ENCODE results near the gene PLBD2.

Gene PLBD2

DNA sequence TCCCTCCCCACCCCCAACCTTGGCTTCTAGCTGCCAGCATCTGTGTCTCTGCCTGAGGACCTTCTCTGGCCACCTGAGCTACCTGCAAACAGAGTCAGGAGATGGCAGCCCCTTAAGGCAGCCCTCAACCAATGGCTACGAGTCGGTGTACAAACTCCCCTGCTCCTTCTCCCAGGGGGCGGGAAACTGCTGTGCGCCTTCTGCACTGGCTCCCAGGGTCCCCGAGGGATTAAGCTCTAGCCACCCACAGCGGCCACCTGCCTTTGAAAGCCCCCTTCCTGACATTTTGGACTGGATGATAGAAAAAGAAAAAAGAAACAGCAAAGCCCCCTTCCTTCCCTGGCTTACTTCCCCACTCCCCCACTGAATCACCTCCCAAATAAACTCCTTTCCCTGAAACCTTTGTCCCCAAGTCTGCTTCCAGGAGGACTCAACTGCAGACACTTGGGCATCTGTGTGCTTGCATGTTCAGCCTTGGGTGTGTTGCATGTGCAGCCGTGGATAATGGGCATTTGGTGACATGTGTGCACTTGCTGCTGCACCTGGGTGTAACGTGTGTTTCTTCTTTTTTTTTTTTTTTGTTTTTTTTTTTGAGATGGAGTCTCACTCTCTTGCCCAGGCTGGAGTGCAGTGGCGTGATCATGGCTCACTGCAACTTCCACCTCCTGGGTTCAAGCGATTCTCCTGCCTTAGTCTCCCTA lies 39.3 kb downstream of the PLBD2 start:
- no peak for DNase-seq

GRCh38 chr12:113398346-113399290 lies 40.2 kb downstream of the PLBD2 start:
- DNase-seq, result no peak

DNA sequence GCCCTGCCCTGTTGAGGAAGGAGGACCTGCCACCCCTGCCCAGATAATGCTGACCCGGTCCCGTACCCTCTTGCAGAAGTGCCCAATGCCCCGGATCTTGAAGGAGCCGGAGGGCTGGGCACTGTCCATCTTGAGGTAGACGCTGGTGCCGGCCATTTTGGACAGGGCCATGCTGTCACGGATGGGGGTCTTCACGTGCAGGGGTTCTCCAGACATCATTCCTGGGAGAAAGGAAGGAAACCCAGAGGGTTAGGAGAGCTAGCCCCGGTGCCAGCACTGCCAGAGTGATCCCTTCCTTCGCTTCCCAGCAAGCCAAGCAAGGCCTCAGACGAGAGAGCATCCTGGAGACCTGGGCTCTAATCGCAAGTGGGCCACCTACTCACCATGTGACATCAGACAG lies 41.1 kb downstream of the PLBD2 start:
- DNase-seq, result no peak

- no peak for DNase-seq
These were observed 42.0 kb downstream of the PLBD2 start for GRCh38 chr12:113400362-113400761.

DNA sequence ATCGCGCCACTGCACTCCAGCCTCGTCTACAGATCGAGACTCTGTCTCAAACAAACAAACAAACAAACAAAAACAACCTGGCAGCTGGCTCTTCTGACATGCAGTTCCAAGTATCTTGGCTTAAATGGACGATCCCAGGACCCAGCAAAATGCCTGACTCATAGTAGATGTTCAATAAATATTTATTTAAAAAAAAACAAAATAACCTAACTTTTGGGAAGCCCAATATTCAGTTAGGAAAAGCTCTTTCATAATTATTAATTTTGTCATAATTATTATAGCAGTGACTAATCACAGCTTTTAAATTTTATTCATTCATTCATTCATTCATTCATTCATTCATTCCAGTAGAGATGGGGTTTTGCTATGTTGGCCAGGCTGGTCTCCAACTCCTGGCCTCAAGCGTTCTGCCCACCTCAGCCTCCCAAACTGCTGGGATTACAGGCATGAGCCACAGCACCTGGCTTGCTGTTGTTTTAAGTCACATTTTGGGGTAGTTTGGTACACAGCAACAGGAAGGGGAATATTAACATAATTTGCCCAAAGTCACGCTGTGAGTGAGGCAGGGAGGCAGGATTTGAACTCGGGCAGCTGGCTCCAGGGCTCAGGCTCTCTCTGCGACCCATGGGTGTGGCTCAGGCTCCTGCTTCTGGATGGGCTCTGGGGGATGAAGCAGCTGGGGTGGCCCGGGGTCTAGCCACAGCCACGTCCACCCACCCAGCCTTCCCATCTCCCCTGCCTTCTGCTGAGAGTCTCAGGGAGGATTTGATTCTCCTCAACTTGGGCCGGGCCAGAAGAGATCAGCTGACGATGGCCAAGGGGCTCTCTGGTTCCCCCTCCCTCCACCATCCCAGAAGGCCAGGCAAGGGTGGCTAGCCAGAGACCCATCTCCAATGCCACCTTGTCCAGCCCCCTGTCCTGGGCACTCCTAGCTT lies 42.9 kb downstream of the PLBD2 start:
- no peak for DNase-seq

GRCh38 chr12:113402586-113403260 lies 44.3 kb downstream of the PLBD2 start:
- no peak for DNase-seq

GRCh38 chr12:113403435-113404415 lies 45.3 kb downstream of the PLBD2 start, which contains the start of gene SDS:
TSS of gene SDS (minus strand) at chr12:113403887. CDS start at chr12:113399708, 4,179 bp downstream.
- no peak for DNase-seq

DNA sequence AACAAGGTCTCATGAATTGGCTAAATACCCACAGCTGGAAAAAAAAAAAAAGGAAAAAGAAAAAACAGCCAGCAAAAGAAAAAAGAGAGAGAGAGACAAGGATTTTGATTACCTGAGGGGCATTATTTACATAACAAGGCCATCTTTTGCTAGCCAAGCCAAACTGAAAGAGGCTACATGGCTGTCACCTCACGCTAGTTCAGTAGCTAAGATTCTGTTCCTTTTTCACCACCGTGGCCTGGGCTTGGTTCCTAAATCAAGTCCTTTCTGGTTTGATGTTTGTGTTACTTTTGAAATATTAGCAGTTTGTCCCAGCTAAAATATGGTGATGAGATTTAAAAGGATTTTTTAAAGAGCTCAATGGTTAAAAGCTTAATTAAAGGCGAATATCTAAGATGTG lies 47.3 kb downstream of the PLBD2 start:
- no peak for DNase-seq

DNA sequence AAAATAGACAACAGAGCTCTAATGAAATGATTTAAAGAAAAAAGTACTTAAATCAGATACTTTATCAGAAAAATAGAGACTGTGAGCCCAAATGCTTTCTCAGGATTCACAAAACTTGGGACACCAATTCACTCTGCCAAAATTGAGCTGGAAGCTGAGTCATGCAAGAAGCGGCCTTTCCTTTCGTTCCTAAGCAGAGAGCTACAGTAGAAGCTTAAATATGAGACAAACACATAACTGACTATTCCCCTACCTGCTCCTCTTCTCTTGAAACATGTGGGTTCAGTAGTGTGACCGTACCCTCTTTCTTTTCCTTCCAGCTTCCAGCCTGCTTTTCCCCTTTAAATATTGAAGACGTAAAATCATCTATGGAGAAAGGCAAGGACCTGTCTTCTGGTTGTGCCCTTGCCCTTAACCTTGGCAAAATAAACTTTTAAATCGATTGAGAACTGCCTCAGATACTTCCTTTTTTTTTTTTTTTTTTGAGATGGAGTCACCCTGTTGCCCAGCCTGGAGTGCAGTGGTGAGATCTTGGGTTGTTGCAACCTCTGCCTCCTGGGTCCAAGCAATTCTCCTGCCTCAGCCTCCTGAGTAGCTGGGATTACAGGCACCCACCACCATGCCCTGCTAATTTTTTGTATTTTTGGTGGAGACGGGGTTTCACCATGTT lies 49.7 kb downstream of the PLBD2 start:
- DNase-seq, result no peak

DNA sequence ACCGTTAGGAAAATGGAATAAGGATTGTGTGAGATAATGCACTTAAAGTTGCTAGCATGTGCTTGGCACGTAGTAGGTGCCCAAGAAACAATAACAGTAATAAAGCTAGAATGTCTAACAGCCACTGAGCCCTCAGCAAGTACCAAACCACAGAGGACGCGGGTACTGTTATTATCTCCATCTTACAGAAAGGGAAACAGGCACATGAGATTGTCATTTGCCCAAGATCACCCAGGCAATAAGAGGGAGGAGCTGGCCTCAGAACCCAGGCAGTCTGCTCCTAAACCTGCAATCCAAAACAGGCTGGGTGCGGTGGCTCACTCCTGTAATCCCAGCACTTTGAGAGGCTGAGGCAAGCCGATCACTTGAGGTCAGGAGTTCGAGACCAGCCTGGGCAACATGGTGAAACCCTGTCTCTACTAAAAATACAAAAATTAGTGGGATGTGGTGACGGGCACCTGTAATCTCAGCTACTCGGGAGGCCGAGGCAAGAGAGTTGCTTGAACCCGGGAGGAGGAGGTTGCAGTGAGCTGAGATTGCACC lies 50.4 kb downstream of the PLBD2 start:
- DNase-seq, result no peak

DNA sequence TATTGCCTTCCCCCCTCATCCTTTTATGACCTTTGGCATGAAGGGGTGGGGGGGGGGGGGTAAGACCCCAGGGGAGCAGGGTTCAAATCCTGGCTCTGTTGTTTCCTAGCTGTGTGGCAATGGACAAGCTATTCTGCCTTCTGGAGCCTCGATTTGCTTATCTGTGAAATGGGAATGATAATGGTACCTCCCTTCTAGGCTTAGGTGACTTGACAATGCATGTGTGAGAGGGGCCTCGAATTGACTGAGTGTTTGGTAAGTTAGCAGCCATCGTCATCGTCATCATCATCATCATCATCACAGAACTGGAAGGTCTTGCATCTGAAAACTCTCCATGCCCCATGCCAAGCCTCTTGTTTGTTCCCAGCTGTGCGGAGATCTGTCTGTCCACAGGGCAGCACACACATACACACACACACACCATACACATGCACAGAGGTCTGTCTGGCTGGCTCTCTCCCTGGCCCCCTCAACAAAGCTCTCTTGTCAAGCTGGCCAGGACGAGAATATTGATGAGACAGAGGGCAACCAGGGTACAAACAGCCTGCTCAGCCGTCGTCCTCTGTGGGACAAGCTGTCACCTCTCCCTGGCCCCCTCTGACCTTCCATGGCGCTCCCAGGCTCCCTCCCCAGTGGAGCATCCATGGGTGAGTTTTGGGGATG lies 51.2 kb downstream of the PLBD2 start:
- DNase-seq, result no peak

DNA sequence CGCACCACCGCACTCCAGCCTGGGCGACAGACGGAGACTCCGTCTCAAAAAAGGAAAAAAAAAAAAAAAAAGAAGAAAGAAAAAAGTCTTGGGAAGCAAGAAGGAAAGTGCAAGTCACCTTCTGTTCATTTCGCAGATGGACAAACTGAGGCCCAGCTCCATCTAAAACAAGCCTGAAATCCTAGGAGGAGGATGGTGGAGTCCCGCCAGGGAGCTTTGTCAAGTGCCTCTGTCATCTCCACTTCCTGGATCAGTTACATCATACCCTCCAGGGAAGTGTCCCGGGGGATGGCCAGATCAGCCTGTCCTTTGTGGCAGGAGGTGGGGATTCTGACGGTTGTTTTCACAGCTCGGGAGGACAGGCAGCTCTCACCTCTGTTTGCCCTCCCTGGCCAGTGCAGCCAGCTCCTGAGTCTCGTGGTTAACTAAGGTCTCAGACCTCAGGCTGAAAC lies 55.1 kb downstream of the PLBD2 start:
- no peak for DNase-seq

DNA sequence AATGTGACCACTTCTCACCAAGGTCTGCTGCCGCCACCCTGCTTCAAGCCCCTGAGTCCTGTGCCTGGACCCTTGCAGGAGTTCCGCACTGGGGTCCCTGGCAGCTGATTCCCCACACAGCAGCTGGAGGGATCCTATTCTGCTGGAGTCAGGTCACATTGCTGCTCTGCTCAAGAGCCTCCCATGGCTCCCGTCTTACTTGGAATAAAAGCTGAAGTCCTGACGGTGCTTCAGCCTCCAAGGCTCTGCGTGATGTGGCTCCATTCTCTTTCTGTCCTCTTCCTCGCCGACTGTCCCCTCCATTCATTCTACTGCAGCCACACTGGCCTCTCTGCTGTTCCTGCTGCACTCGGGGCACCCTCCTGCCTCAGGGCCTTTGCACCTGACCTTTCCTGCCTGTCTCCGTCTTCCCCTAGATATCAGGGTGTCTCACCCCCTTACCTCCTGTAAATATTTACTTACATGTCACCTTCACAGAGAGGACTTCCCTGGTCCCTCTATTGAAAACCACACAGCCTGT lies 56.2 kb downstream of the PLBD2 start:
- DNase-seq, result no peak

DNA sequence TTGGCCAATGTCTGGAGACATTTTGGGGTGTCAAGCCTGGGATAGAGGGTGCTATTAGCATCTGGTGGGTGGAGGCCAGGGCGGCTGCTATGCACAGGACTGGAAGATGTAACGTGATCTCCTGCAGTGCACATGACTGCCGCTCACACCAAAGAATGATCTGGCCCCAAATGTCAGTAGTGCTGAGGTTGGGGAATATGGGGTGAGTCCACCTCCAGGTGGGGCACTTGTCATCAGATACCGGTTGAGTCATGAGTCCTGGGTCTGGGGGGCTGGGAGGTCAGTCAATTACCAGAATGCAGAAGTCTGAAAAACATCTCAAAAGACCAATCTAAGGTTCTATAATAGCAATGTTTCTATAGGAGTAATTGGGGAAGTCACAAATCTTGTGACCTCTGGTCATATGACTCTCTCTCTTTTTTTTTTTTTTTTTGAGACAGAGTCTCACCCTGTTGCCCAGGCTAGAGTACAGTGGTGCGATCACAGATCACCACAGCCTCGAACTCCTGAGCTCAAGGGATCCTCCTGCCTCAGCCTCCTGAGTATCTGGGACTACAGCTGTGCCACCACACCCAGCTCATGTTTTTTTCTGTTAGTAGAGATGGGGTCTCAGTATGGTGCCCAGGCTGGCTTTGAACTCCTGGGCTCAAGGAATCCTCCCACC lies 57.8 kb downstream of the PLBD2 start:
- no peak for DNase-seq

- no peak for DNase-seq
These were observed 60.0 kb downstream of the PLBD2 start for GRCh38 chr12:113418213-113418879.

- DNase-seq, result no peak
These were observed 62.7 kb downstream of the PLBD2 start for GRCh38 chr12:113420996-113421595.

GRCh38 chr12:113422030-113422885 lies 63.9 kb downstream of the PLBD2 start, which contains the start of gene SDSL:
TSS of gene SDSL (plus strand) at chr12:113422380. CDS start at chr12:113427983, 5,603 bp downstream.
- no peak for DNase-seq

All from cerebellar nuclear complex (tissue), 1 donor.